Upper lobe of right lung (tissue), 1 donor: ENCODE data around the gene SDHA. TPM values are rescaled to one million over a fixed set of nuclear protein-coding genes. Genes with fewer than 3 reads are reported as not detected.

Experiments used
- ATAC-seq: fragments of 200-7000 bp; cut with Tn5 transposase; one replicate; pipeline ENCODE4 v1.9.1; 2020; ENCODE audit warnings: mild to moderate bottlenecking, moderate library complexity
- DNase-seq: peaks from one replicate; pipeline ENCODE4 v3.0.0-alpha.2; 2020
- H3K27ac ChIP-seq: fragments of 200-600 bp; one replicate; pipeline ENCODE4 v1.8.0; 2022
- H3K27me3 ChIP-seq: fragments of 200-600 bp; one replicate; pipeline ENCODE4 v1.8.0; 2022; ENCODE audit warnings: mild to moderate bottlenecking
- H3K36me3 ChIP-seq: fragments of 200-600 bp; one replicate; pipeline ENCODE4 v1.8.0; 2022
- H3K4me1 ChIP-seq: fragments of 200-600 bp; one replicate; pipeline ENCODE4 v1.8.0; 2022
- H3K4me3 ChIP-seq: fragments of 200-600 bp; one replicate; pipeline ENCODE4 v1.8.0; 2022; ENCODE audit warnings: mild to moderate bottlenecking
- H3K9me3 ChIP-seq: fragments of 200-600 bp; one replicate; pipeline ENCODE4 v1.8.0; 2022
- CTCF ChIP-seq: fragments of 200-600 bp; IDR thresholded peaks from one replicate; pipeline ENCODE4 v1.8.0; 2022; ENCODE audit warnings: antibody characterized with exemption
- intact Hi-C: fragments of 100-400 bp; cut with DNase I; formaldehyde crosslinking; loops from one replicate; pipeline ENCODE4 v1.11.0; 2022
- total RNA-seq: library from RNA; stranded (reverse); fragmentation: NEBNext Ultra II Directional; extraction: Animal tissue kit (Norgen Biotek cat#: 25700); gene quantifications from one replicate; pipeline ENCODE4 v1.2.1, GENCODE V29; 2021
- donor health status: DM: no; HTN: yes; CAD: no; lungs with severe emphysema.

Gene SDHA
- total RNA-seq, 1 donor from 2014 or later: 94.0 TPM

- H3K9me3 ChIP-seq: no peaks in the 10 kb centered on the region
- no peak within 1 kb of the TSS for H3K27ac ChIP-seq
- ATAC-seq: peak; percentile 18
- intact Hi-C loops: no loop called here
- no peak within 1 kb of the TSS for H3K4me3 ChIP-seq
- DNase-seq: peak; percentile 72
- peaks cover 8% of the 10 kb centered on the region for H3K27me3 ChIP-seq
- no peak for TF ChIP-seq CTCF
- H3K36me3 ChIP-seq: no peaks in the 10 kb centered on the region
- H3K4me1 ChIP-seq: peaks cover 4% of the 10 kb centered on the region
Observed at GRCh38 chr5:191036-191948, 26.8 kb upstream of the SDHA start, which contains the start of gene LRRC14B. Gene LRRC14B, plus strand, starts transcription at chr5:191495. Its CDS starts 44 bp downstream, at chr5:191539.

- H3K27ac ChIP-seq: no peak overlapping the region
- peak; percentile 54 for DNase-seq
- H3K36me3 ChIP-seq: no peaks in the 10 kb centered on the region
- H3K9me3 ChIP-seq: no peaks in the 10 kb centered on the region
- H3K27me3 ChIP-seq: peaks cover 8% of the 10 kb centered on the region
- H3K4me1 ChIP-seq: peaks cover 4% of the 10 kb centered on the region
- no peak for TF ChIP-seq CTCF
- intact Hi-C loops: no loop called here
- no peak for ATAC-seq
- H3K4me3 ChIP-seq: no peak overlapping the region
Observed at GRCh38 chr5:191949-192690, 26.0 kb upstream of the SDHA start.

DNA sequence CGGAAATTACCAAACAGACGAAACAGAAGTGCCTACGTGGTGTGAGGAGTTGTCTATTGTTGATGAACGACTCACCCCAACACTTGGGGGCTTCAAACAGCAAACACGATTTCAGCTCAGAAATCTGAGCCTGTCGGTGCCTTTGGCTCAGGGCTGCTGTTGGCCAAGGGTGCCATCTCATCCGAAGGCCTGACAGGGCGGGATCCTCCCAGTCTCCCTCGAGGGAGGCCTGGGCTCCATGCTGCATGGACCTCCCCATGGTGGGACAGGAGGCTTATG lies 25.5 kb upstream of the SDHA start:
- DNase-seq (peak; percentile 28), ATAC-seq (no peak)
- Histone ChIP-seq H3K4me1 (peaks cover 4% of the 10 kb centered on the region), H3K27me3 (peaks cover 8% of the 10 kb centered on the region), H3K36me3 (no peaks in the 10 kb centered on the region), H3K4me3 (no peak overlapping the region), H3K27ac (no peak overlapping the region), H3K9me3 (no peaks in the 10 kb centered on the region)
- intact Hi-C loops: no loop called here
- TF ChIP-seq CTCF: no peak

DNA sequence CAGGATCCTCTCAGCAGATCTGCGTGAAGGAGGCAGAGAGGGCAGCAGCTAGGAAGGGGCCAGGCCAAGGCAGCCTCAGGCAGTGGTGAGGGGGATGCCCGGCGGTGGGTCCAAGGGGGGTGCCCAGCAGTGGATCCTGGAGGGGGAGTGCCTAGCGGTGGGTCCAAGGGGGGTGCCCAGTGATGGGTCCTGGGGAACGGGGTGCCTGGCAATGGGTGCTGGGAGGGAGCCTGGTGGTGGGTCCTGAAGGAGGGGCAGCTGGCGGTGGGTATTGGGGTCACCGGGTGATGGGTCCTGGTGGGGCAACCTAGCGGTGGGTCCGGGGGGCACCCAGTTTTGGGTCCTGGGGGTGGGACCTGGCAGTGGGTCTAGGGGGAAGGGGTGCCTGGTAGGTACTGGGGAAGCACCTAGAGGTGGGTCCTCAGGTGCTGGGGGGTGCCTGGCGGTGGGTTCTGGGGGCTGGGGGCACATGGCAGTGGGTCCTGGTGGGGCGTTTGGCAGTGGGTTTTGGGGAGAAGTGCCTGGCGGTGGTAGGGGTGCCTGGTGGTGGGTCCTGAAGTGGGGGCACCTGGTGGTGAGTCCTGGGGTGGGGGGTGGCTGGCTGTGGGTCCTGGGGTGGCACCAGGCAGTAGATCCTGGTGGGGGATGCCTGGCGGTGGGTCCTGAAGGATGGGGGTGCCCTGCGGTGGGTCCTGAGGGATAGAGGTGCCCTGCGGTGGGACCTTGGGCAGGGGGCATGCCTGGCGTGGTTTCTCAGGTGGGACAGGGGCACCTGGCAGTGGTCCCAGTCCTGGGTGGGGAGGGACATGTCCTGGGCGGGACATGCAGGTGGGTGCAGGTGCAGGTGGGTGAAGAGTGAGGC lies 24.9 kb upstream of the SDHA start:
- no peak overlapping the region for H3K4me3 ChIP-seq
- no peaks in the 10 kb centered on the region for H3K9me3 ChIP-seq
- peaks cover 8% of the 10 kb centered on the region for H3K27me3 ChIP-seq
- DNase-seq (peak; percentile 59), ATAC-seq (no peak)
- no peak for TF ChIP-seq CTCF
- peaks cover 4% of the 10 kb centered on the region for H3K4me1 ChIP-seq
- intact Hi-C loops: no loop called here
- H3K36me3 ChIP-seq: no peaks in the 10 kb centered on the region
- H3K27ac ChIP-seq: no peak overlapping the region

DNA sequence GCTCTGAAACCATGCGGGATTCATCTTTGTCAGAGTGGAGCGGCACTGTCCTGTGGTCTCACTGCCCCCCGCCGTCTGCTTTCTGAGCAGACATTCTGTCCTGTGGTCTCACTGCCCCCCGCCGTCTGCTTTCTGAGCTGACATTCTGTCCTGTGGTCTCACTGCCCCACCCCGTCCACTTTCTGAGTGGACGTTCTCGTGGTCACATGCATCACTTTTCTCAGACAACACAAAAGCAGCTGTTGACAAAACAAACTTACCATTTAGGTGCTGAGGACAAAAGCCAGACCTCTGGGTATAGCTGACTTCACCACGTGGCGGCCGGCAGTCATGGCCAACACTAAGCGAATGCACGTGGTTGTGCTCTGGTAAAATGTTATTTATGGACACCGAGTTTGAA lies 24.0 kb upstream of the SDHA start:
- intact Hi-C loops: no loop called here

More for the DNA sequence above, 24.0 kb upstream of the SDHA start:
- Histone ChIP-seq H3K27ac (no peak overlapping the region), H3K36me3 (no peaks in the 10 kb centered on the region), H3K4me3 (no peak overlapping the region), H3K27me3 (peaks cover 8% of the 10 kb centered on the region), H3K9me3 (no peaks in the 10 kb centered on the region), H3K4me1 (peaks cover 4% of the 10 kb centered on the region)
- ATAC-seq (no peak), DNase-seq (peak; percentile 38)
- no peak for TF ChIP-seq CTCF
